ENCODE results near the gene SMG6.
"Not testable (repeated sequence)": the region's sequence is repeated elsewhere in the genome, so short reads cannot be mapped to it uniquely, and the experiment has no call there.

The SMG6 gene

DNA sequence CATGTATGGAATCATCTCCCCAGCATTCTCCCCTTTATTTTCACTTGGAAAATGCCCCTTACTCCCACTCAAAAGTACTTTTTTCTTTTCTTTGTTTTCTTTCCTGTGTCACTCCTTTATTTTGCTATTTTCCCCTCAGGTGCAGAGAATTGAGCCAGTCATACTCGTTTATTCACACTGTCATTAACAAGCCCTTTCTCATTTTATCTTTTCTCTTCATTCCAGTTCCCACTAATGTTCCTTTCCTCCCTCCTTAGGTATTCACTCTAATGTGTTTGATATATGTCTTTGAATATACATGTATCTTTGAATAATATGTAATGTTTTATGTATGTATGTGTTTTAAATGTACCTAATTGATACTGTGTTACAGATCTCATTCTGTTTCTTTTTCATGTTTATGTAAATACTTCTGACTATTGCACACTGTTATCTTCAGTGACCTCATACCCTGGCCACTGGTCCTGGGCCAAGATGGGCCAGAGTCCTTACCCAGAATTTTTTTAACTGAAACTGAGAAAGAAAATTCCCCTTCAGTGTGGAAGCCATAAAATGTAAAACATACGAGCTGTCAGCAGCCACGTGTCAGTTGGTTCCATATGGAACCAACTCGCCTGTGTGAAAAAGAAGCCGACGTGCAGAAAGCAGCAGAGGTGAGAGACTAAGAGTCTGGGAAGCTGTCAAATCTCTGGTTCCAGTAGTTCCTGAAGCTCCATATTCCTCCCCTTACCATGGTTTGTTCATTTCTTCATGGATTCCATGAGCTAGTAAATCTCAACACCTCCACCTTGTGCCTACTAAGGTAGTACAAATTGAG lies 6.0 kb upstream of the SMG6 start:
- no peak for DNase-seq (ENCODE audit: low read depth in 2 of 3, low spot score in 2 of 3)

DNA sequence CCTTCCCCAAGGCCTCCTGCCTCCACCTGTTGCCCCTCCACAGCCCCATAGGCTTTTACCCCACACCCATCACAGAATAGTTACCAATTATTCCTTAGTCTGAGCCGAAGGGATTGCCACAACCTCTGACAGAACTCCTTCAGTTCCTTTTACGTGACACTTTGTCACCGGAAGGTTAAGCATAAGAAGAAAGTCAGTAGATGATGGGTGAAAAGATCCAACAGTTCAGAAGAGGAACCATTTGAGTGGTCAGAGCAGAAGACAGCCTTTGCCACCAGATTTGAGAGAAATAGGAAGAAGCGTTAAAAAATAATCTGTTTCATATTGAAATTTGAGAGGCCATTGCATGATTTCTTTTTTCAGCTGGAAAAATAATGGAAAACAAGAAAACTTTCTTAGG lies 1.3 kb upstream of the SMG6 start:
- DNase-seq (ENCODE audit: low read depth in 2 of 3, low spot score in 2 of 3): no peak

DNA sequence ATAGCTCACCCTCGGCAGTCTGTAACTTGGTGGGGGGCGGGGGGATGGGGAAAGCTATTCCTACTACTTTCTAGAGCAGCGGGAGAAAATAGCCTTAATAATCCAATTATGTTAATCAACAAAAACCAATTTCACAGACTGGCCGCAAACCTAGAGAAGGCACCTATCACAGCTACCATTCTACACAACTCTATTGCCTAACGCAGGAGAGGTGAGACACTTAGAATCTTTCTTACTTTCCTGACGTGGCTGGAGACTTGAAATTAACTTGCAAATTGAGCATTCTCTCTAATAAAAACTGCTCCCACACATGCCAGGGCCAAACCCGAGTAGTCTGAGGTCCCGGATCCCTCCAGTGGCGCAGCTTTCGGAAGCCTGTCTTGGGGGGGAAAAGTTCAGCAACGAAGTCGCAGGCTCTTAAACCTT lies 794 bp downstream of the SMG6 start:
- no peak for DNase-seq (ENCODE audit: low read depth in 2 of 3, low spot score in 2 of 3)

DNA sequence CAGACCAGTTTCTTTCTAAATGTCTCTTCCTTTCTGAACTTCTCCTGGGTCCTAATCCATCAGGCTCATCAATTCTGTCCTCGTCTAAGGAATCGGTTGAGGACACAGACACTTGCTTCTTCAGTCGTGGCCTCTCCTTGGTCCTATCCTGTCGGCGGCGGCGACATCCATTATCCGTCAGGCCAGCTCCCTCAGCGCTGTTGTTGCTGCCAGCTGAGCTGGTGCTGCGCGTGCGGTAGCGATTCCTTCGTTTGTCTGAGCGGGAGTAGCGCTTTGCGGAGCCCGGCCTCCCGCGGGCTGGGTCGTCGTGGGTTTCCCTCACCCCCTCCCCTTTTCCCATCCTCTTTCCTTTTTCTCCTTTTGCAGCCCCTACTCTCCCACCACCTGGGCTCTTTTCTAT lies 3.8 kb downstream of the SMG6 start:
- no peak for DNase-seq (ENCODE audit: low read depth in 2 of 3, low spot score in 2 of 3)

DNA sequence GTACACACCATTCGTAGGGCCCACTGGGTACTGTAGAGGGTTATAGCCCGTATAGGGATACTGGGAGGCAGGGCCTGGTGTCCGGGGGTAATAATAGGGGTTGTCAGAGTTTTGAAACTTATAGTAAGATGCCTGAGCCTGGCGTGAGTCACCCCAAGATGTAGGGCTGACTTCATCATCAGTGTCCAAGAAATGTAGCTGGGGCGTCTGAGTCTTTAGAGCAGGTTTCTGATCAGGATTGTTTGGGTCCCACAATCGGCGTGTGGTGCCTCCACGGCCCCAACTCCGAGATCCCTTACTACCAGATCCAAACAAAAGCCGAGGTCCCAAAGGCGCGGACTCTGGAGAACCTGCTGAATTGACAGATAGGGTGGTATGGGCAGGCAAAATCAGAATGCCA lies 4.4 kb downstream of the SMG6 start:
- no peak for DNase-seq (ENCODE audit: low read depth in 2 of 3, low spot score in 2 of 3)

DNA sequence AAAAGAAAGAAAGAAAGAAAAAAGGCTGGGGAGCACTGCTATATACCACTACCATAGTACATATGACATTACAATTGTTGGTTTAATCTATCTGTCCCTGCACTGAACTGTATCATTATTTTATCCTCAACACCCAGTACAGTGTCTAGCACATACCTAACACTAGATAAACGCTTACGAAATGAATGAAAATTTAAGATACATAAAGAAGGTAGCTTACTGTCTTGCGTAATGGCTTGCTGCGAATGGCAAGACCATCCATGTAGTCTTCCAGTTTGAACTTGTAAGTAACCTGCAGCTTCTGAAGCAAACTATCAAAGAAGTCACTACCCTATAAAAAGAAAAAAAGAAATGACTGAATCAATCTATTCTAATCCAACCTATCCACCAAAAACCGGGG lies 6.6 kb downstream of the SMG6 start:
- DNase-seq (ENCODE audit: low read depth in 2 of 3, low spot score in 2 of 3): no peak

DNA sequence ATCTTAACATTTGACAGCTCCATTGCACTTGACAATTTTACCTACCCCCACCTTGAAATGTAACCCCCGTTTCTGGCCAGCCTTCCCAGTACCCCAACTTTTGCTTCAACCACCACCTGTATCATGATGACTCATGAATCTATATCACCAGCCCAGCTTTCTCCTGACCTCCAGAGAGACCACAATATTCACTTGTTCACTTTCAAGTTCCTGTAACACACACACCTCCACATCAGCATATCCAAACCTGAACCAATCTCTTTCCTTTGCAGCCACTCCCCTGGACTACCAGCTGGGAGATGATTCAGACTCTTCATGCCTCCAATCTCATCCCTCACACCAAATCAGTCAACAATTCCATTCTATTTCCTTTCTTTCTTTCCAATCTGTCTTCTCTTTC lies 8.0 kb downstream of the SMG6 start:
- DNase-seq (ENCODE audit: low read depth in 2 of 3, low spot score in 2 of 3): no peak

DNA sequence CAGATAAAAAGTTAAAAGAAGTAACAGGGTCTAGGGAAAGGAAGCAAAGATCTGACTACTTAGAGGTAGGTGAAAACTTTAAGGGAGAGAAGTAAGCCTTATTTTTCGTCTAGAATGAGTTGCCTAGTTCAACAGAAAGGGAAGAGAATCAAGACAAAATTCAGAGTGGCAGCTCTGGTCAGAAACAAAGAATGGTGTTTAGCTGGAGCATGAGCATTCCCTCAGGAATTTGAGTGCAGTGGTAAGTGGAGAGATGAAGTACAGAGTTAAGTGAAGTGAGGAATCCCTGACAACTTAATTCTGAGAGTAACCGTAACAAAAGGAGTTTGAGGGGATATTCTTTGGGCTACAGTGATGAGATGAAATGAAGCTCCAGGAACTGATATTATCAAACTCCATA lies 11.5 kb downstream of the SMG6 start:
- no peak for DNase-seq (ENCODE audit: low read depth in 2 of 3, low spot score in 2 of 3)

DNA sequence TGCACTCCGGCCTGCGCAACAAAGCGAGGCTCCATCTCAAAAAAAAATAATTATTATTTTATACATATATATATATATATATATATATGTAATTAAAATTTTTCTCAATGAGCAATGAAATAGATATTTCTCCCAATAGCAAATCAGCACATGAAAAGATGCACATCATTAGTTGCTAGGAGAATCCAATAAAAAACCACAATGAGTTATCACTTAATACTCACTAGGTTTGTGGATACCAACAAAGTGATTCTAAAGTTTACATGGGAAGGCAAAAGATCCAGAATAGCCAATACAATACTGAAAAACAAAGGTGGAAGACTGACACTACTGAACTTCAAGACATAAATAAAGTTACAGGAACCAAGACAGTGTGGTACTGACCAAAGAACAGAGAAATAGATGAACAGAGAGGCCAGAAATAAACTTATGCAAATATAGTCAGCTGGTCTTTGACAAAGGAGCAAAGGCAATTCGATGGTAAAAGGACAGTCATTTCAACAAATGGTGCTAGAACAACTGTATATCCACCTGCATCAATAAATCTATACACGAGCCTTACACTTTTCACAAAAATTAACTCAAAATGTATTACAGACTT lies 13.6 kb downstream of the SMG6 start:
- no peak for DNase-seq (ENCODE audit: low read depth in 2 of 3, low spot score in 2 of 3)

DNA sequence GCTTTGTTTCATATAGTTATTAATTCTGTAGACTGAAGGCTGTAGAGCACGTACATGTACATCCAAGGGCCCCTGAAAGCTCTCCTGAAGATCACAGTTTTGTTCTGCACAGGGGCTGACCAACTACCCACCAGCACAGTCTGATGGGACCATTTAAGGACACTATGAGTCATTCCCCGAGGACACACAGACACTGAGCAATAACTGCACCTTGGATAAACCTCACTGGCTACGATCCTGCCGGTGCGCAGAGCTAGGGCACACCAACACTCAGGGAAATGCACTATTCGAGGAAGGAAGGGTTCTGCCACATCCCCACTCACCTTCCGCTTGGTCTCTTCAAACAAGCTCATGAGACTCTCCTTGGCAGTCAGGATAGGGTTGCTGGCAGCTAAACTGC lies 20.3 kb downstream of the SMG6 start:
- DNase-seq (ENCODE audit: low read depth in 2 of 3, low spot score in 2 of 3): no peak

DNA sequence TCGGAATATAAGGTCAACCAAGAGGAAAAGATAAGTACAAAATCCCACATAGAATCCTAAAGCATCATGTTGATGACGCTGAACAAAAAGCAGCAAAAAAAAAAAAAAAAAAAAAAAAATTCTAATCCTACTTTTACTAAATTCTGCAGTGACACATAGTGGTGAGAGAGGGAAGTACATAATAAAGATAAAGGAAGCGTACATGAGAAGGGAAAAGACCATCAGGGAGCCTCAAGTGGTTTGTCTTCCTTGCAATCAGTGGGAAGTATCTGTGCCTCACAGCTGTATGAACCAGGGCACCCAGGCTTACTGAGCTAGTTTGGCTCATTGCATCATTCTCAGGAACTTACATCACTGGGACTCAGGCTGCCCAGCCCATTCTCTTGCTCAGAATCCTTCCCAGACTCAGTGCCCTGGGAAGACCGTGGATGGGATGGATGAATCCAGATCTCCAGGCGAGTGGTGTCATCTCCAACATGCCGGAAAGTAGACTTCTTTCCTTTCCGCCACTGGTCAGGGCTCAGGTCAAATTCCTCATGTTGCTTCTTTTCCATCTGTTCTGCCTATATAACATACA lies 21.2 kb downstream of the SMG6 start:
- DNase-seq (ENCODE audit: low read depth in 2 of 3, low spot score in 2 of 3): no peak

DNA sequence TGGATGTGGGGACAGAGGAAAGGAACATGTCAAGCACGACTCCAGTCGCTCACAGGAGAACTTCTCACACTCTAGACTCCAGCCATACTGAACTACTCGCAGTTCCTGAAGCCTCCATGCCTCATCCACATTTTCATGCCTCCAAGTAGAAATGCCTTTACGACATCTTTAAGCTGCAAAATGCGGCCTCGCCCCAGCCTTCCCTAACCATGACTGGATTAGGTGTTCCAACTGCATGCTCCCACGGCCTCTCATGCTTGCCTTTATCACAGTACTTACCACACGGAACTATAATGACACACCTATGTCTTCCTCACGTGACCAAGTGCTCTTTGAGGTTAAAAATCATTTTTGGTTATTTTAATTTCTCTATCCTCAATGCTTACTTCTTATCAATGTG lies 23.9 kb downstream of the SMG6 start:
- DNase-seq (ENCODE audit: low read depth in 2 of 3, low spot score in 2 of 3): no peak

DNA sequence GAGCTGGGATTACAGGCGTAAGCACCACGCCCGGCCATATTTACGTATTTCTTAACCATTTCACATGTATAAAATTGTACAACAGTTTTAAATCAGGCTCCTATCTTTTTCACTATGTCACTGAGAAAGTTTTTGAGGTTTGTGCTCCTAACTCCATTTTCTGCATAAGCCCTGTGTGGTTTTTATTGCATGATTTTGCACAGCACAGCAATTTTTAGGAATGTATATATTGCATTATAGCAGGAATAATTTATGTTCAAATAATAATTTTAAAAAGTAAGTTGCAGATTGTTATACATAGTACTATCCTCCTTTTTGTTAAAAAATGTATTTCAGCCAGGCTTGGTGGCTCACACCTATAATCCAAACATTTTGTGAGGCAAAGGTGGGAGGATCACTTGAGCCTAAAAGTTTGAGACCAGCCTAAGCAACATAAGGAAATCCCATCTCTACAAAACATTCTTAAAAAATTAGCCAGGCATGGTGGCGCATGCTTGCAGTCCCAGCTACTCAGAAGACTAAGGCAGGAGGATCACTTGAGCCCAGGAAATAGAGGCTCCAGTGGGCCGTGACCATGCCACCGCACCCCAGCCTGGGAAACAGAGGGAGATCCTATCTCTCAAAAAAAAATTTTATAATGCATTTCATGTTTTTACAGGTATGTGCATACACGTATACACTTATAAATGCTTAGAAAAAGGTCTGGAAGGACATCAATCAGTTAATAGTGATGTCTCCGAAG lies 26.0 kb downstream of the SMG6 start:
- no peak for DNase-seq (ENCODE audit: low read depth in 2 of 3, low spot score in 2 of 3)

DNA sequence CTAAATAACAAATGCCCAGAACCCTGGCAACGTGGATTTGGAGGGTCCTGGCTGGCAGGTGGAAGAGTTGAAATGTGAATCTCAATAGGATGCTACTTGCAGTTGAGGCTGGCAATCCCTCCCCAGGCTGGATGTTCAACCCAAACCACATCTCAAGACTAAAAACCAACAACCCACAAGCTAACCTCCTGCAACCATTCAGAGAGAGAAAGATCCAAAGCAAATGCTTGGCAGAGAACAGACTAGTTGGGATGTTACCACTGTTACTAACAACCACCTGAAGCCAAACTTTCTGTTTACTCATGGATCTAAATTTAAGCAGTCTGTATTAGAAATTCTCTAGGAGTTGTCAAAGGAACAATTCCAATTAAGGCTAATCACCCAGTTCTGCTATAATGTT lies 27.9 kb downstream of the SMG6 start:
- DNase-seq (ENCODE audit: low read depth in 2 of 3, low spot score in 2 of 3): no peak

DNA sequence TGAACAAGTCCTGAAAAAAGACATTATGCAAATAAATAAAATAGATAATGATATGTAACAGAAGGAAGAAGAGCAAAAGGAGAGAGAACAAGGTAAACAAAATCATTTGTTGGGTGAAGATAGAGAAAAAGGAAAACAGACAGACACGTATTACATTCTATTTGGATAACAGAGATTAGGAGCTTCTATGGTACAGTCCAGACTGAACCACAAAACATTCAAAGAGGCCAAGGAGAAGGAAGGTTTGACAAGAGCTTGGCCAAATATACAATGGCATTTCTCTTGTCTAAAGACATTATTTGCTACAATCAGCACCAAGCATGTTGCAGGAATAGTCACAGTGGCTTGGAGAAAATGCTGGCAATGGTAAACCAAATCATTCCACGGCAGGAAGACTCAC lies 29.2 kb downstream of the SMG6 start:
- DNase-seq (ENCODE audit: low read depth in 2 of 3, low spot score in 2 of 3): no peak

DNA sequence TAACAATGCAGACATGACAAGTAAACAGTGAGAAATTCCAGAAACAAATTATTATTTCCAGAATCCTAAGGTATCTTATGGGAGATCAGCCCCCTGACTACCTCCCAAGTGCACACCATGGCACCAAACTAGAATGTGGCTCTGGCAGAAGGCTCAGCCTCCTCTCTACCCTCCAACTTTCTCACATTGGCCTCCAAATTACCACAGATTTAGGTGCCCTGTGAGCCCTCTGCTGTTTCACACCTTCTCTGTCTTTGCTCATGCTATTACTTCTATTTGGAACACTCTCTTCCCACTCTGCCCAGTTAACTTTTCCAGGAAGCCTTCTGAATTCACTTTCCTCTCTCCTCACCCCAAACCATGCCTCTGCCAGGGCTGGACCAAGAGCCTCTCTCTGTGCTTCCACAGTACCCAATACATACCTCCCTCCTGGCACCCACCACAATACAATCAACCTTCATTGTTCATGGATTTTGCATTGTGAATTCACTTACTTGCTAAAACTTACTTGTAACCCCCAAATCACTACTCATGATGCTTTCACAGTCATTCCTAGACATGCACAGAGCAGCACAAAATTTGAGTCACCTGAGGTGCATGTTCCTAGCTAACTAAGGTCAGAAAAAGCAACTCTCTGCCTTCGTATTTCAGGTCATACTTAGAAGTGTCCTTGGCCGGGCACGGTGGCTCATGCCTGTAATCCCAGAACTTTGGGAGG lies 31.4 kb downstream of the SMG6 start:
- DNase-seq (ENCODE audit: low read depth in 2 of 3, low spot score in 2 of 3): no peak

DNA sequence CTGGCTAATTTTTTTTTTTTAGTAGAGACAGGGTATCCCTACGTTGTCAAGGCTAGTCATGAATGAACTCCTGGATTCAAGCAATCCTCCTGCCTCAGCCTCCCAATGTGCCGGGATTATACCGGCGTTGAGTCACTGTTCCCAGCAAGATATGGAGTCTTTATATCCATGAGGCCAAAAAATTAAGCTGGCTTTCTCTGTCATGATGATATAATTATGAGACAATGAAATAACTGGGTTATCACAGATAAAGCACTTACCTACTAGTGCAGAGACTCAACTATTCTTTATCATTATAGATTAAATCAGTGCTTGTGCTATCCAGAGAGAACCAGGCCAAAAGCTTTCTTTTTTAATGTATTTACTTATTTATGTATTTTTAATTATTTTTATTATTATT lies 36.2 kb downstream of the SMG6 start:
- no peak for DNase-seq (ENCODE audit: low read depth in 2 of 3, low spot score in 2 of 3)

DNA sequence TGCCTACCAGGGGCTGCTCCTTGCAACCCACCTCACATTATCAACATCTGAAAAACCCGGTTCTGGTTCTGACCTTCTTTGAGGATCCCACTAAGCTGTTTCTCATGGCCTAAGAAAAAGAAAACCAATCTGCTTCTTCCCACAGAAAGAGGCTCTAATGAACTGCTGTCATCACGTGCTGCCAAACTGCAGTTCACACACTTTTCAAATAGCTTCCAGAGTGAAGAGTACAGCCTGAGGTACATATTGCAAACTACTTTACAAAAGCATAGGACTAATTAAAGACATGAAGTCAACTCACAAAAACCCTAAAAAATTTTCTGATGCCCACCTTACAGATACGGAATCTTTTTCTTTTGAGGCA lies 36.7 kb downstream of the SMG6 start:
- DNase-seq (ENCODE audit: low read depth in 2 of 3, low spot score in 2 of 3): no peak

DNA sequence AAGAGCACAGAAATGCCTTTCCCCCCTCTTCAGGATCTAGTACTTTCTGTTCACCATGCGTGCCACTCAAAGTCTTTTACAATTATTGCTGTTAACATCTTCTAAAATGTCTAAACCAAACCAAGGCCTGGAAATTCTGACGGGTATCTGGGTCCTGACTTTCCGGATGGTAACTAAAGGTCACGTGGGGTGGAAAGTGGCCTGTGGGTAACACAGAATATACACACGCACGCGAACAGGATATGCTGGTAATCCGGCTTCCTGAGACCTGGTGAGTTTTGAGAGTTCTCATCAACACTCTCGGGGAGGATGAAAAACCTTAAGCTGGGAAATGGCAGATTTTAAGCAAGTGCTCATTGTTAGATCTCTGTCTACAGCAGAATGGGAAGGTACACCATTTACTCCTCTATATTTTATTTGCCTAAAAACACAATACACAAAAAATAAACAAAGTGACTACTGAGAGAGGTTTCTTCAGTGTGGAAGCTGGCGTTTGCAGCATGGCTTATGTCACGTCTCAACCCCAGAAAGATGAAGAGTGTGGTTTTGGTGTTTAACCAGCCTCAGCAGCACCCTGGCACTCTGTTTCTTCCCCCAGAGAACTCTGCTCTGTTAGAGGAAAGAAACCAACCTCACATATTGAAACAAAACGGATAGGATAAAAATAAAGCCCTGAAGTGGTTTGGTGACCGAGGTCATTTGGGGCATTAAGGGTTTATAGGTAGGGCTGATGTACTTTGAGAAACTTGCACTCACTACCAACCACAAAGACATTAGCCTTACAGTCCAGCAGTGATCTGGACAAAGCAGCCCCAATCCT lies 37.3 kb downstream of the SMG6 start:
- peak; percentile 37 to 73 (median 67) for DNase-seq (ENCODE audit: low read depth in 2 of 3, low spot score in 2 of 3)

DNA sequence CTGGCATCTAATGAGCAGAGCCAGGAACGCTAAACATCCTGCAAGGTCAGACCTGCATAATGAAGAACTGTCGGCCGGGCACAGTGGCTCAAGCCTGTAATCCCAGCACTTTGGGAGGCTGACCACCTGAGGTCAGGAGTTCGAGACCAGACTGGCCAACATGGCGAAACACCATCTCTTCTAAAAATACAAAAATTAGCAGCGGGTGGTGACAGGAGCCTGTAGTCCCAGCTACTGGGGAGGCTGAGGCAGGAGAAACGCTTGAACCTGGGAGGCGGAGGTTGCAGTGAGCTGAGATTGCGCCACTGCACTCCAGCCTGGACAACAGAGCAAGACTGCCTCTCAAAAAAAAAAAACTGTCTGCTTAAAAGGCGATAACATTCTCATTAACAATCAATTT lies 38.4 kb downstream of the SMG6 start:
- not testable (repeated sequence) for DNase-seq (ENCODE audit: low read depth in 2 of 3, low spot score in 2 of 3)
